Frontal cortex (tissue), 1 donor: ENCODE data around the gene KLHDC8A. TPM values are rescaled to one million over a fixed set of nuclear protein-coding genes. Genes with fewer than 3 reads are reported as not detected.

Experiments used
- small RNA-seq: library from RNA; depleted of rRNA; stranded (forward); fragments of <200 nt; gene quantifications from one replicate; pipeline ENCODE3, GENCODE V24; 2014
- total RNA-seq: library from RNA; depleted of rRNA; stranded (reverse); fragments of >200 nt; gene quantifications from one replicate; pipeline ENCODE4 v1.2.3, GENCODE V29; 2014

Gene KLHDC8A
- total RNA-seq, 1 donor from 2014 or later: 16.7 TPM

Small RNA genes within 50 kb of the gene (small RNA-seq; reads per million reads assigned to genes)
- gene SNRPGP10: not detected

Other genes with a start within 250 kb of the KLHDC8A start
- 23.2 TPM for gene RBBP5, start 234.9 kb downstream of the KLHDC8A start, total RNA-seq
- 18.3 TPM for gene DSTYK, start 145.2 kb downstream of the KLHDC8A start, total RNA-seq
- 33.0 TPM for gene TMCC2, start 129.0 kb downstream of the KLHDC8A start, total RNA-seq
- gene NUAK2, start 35.2 kb downstream of the KLHDC8A start, total RNA-seq: 0.41 TPM
- gene LEMD1, start 65.1 kb upstream of the KLHDC8A start, total RNA-seq: 2.4 TPM
- 0.41 TPM for gene BLACAT1, start 99.1 kb upstream of the KLHDC8A start, total RNA-seq
- 0.82 TPM for gene CDK18, start 147.7 kb upstream of the KLHDC8A start, total RNA-seq